NB4 (cell line): ENCODE measurements around the gene STIP1.

Experiments
- CTCF ChIP-seq: IDR thresholded peaks from one replicate; pipeline ENCODE4 v1.5.1; 2012; ENCODE audit warnings: low read depth, low read length
- MAX ChIP-seq: IDR thresholded peaks from 2 replicates; pipeline ENCODE4 v1.6.1; 2011; ENCODE audit warnings: low read depth, low read length
- POLR2A ChIP-seq: IDR thresholded peaks from 2 replicates; pipeline ENCODE4 v1.6.1; 2011; ENCODE audit warnings: mild to moderate bottlenecking; ENCODE audit not compliant: insufficient read length; ENCODE audit errors: extremely low read depth

- no peak for TF ChIP-seq MAX
- no peak for TF ChIP-seq CTCF
- no peak for TF ChIP-seq POLR2A
These were observed 67.1 kb downstream of the STIP1 start for GRCh38 chr11:64253043-64253442.
